ENCODE data around the gene VEPH1.

VEPH1 gene

DNA sequence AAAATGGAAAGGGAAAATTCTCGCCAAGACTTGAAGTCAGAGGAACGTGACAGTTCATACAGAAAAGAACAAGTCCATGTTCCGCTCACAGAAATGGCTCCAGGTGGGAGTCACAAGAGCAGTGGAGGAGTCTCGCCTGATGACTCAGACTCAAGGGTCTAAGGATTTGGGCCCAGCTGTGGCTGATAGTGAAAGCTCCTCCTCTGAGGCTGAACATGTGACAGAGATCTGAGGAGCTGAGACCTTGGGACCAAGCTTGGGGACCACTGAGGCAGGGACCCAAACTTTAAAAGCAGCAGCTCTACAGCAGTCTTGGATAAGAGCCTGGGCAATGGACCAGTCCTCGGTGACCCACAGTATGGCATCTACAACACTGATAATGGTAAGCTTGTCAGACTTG, 9.3 kb upstream of the VEPH1 start:
- no peak for TF ChIP-seq GATA3 (IDR thresholded peaks at IDR 0.05; ENCODE audit: low read depth, low read length)

DNA sequence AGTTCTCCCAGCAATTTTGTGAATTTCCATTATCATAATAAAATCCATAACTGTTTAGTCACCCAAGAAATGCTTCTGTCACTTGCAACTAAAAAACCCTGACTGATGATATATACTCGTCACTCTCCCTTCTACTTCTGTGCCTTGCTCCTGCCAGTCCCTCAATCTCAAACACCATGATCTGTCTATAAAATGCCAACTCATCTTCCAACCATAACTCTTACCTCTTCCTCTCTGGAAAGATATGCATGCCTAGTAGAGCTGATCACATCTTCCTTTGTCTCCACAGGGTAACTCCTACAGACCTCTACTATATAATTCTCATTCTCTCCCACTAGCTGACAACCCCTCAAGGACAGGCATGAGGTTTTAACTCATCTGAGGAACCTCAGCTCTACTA, 5.2 kb upstream of the VEPH1 start:
- no peak for TF ChIP-seq GATA3 (IDR thresholded peaks at IDR 0.05; ENCODE audit: low read depth, low read length)
- TF ChIP-seq GATA2 (IDR thresholded peaks at IDR 0.05; ENCODE audit: low read depth, low read length): no peak

DNA sequence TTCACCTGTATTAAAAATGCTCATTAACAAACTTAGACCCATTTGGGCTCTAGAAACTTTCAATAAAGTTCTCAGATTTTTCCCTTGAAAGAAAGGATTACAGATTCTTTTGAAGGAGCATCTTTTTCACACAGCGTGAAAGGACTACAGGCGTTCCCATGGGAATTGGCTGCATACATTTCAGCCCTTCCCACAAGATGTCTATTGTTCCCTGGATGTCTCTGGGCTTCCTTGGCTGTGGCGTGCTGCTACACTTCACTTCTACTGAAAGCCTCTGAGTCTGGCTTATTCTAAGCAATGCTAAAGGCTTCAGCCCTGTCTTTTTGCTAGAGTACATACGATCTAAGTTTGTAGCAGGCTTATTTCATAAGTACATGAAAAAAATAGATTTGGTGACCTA, 1.4 kb downstream of the VEPH1 start:
- no peak for TF ChIP-seq GATA3 (IDR thresholded peaks at IDR 0.05; ENCODE audit: low read depth, low read length)
- TF ChIP-seq GATA2 (IDR thresholded peaks at IDR 0.05; ENCODE audit: low read depth, low read length): no peak

DNA sequence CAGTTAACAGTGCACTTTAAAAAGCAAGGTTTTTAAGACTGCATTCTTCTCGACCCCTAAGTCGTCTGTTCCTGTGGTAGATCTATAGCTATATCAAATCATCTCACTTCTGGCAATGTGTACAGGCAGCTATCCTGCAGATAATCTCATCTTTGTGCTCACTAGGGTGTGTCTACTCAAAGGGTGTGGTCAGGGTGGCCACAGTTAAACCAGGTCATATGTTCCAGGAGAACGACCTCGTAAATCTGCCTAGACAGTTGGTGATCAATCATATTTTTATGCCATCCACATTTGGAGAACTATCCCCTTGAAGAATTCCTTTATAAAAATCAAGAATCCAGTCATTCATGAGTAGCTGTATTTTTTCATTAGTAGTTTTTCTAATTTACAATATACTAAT, 3.0 kb downstream of the VEPH1 start:
- no peak for TF ChIP-seq GATA3 (IDR thresholded peaks at IDR 0.05; ENCODE audit: low read depth, low read length)
- no peak for TF ChIP-seq GATA2 (IDR thresholded peaks at IDR 0.05; ENCODE audit: low read depth, low read length)

DNA sequence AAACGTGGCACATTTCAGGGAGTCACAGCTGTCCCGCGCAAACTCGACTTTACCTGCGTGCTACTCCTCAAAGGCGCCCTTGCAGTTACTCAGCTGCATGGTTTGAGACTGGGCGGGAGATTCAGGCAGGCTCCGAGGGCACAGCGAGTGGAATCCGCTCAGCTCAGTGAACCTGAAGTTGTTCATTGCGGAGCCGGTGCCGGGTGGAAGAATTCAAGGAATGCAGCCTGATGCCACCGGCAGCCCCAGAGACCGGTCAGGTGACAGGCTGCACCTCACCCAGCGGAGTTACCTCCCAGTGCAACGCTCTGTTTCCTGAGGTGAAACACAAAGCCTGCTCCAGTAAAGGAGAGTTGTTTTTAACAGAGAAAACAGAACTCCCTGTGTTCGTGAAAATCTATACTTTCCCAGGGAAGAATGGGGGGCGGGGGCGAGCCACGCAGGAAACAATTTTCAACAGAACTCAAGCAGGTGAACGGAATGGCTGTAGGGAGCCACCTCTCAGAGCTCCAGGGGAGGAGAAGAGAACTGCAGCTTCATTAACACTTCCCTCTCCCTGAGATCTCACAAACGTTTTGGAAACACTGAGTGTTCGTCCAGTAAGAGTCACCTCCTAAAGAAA, 3.8 kb downstream of the VEPH1 start:
- TF ChIP-seq GATA3 (IDR thresholded peaks at IDR 0.05; ENCODE audit: low read depth, low read length) (no peak), GATA2 (IDR thresholded peaks at IDR 0.05; ENCODE audit: low read depth, low read length) (no peak)

DNA sequence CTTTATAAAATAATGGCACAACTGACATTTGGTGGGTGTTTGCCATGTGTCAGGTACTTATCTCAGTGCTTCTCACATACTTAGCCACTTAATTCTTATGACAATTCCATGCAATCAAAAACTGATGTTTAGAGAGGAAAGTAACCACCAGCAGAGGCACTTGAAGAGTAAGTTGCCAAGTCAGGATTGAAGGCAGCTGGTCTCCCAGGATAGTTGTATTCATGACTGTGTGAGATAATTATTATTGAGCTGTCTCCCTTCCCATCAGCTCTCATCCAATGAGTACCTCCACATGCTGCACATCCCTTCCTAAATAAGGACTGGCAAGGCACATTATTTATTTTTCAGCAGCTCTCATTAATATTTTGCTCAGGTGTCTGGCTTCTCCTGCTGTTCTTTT, 4.8 kb downstream of the VEPH1 start:
- no peak for TF ChIP-seq GATA2 (IDR thresholded peaks at IDR 0.05; ENCODE audit: low read depth, low read length)
- TF ChIP-seq GATA3 (IDR thresholded peaks at IDR 0.05; ENCODE audit: low read depth, low read length): no peak

DNA sequence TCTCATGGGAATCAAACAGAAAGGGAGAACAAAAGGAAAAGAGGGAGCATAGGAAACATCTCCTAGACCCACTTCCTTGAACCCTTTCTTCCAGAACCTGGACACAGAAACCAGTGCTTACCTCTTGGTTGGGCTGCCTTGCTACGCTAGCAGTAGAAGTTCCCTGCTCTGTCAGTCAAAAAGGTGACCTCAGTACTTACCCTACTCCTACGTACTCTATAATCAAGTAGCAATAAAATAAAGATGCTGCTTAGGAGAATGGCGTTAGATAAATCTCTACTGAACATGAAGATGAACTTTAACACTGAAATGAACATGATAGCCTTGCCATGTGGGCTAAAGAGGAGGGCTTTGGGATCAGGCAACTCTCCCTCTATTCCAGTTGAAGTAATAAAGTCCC, 7.4 kb downstream of the VEPH1 start:
- TF ChIP-seq GATA3 (IDR thresholded peaks at IDR 0.05; ENCODE audit: low read depth, low read length) (no peak), GATA2 (IDR thresholded peaks at IDR 0.05; ENCODE audit: low read depth, low read length) (no peak)

DNA sequence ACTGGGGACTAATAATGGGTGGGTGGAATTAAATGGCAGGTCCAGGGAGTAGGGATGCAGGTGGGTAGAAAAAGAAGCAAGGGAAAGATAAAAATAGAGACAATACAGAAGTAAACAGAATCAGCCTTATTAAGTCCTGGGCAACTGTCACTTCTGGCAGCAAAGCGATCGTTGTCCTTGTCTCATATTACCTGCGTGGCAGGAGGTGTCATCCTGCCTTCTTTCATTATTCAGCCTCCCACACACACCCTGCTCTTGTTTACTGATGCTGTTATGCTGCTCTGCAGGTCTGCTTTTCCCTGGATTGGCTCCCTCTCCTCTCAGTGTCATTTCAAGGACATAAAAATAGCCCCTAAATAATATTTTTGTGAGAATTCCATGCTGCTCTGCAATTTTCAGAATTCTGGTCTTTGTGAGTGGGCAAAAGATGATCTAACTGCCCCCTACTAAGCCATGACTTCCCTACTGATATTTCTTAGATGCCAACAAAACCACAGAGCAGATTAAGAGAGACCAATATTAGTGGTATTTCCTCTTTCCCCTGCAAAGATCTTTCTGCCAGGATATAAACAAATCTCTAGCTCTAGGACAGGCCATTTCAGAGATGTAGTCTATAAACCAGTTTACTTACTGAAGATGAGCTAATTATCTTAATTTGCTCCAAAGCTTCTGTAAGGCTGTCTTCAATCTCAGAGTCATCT, 8.5 kb downstream of the VEPH1 start:
- no peak for TF ChIP-seq GATA3 (IDR thresholded peaks at IDR 0.05; ENCODE audit: low read depth, low read length)
- TF ChIP-seq GATA2 (IDR thresholded peaks at IDR 0.05; ENCODE audit: low read depth, low read length): no peak

DNA sequence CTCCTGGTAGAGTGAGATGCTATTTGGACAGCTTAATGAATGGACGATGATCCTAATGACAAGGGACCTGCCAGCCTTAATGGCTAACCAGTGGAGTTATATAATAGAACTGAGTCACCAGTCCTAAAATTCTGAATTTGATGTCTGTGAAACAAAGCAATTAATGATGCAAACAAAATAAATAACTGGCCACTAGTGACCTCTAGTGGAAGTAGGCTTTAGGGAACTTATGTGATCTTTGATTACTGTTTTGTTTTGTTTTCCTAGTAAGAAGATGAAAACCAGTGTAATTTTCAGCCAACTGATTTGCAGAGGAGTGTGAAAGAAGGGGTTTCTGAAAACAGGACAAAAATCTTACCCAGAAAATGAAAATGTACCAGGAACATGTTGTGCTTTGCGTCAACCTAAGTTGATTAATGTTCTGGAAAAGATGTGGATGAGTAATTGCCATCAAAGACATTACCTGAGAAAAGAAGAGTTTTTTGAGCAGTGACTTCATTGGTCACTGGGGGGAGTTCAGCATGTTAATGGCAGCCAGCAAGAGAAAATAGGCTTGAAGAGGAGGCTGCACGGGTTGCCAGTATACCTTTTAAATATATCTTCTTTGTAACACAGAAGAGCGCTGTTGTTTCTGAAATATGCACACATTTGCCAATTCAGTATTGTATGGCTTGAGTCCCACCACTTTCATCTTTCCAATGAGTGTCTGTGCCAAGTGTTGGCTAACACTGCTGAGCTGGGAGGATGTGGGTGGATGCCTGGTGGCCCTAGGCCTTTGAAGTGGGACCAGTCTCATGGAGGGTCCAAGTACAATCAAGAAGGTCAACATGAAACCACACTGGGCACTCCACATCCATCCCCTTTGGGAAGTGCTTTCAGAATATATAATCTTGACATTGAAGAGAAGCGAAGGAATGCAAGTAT, 9.3 kb downstream of the VEPH1 start:
- TF ChIP-seq GATA2 (IDR thresholded peaks at IDR 0.05; ENCODE audit: low read depth, low read length): no peak
- TF ChIP-seq GATA3 (IDR thresholded peaks at IDR 0.05; ENCODE audit: low read depth, low read length): no peak

DNA sequence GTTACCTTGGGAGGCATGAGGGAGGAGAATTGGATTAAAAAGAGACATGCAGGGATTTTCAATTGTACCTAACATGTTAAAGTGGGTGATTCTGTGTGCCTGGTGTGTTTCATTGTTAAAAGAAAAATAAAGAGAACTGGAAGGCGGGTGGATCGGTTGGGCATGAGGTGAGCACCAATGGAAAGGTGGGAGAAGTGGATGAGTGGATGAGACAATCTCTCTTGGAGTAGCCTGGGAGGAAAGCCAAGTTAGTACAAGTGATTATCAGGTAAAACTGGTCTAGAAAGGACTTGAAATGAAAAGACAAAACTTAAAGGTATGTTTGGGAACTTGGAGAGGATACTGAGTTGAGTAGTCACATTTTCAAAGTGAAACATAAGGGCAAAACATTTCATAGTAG, 12.1 kb downstream of the VEPH1 start:
- no peak for TF ChIP-seq GATA3 (IDR thresholded peaks at IDR 0.05; ENCODE audit: low read depth, low read length)
- no peak for TF ChIP-seq GATA2 (IDR thresholded peaks at IDR 0.05; ENCODE audit: low read depth, low read length)

DNA sequence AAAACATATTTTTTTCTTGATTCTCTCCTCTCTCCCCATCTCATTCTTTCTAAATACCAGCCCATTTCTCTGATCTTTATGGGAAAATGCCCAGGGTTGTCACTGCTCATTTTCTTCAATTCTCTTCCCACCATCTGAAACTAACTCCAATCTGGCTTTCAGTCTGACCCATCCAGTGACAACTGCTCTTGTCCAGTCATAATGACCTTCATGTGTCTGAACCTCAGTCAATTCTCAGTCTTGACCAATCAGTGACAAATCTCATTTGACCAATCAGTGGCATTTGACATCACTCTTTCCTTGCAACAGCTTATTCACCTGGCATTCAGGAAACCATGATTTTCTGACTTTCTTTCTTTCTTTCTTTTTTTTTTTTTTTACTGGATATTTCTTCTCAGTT, 15.1 kb downstream of the VEPH1 start:
- no peak for TF ChIP-seq GATA2 (IDR thresholded peaks at IDR 0.05; ENCODE audit: low read depth, low read length)
- TF ChIP-seq GATA3 (IDR thresholded peaks at IDR 0.05; ENCODE audit: low read depth, low read length): no peak

DNA sequence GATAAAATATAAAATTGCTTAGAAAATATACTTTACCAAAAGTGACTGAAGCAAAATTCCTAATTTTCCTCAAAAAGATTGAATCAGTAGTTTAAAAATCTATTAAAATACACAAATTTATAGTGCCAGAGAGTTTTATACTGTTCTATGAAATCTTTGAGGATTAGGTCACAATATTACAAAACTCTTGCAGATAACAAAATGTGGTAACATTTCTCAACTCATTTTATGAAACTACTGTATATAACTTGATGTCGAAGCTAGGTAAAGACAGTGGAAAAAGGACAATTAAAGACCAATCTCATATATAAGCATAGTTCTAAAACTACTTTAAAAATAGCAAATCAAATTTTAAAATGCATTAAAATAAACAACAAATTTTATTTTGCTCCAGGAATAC, 15.9 kb downstream of the VEPH1 start:
- TF ChIP-seq GATA3 (IDR thresholded peaks at IDR 0.05; ENCODE audit: low read depth, low read length) (no peak), GATA2 (IDR thresholded peaks at IDR 0.05; ENCODE audit: low read depth, low read length) (no peak)

DNA sequence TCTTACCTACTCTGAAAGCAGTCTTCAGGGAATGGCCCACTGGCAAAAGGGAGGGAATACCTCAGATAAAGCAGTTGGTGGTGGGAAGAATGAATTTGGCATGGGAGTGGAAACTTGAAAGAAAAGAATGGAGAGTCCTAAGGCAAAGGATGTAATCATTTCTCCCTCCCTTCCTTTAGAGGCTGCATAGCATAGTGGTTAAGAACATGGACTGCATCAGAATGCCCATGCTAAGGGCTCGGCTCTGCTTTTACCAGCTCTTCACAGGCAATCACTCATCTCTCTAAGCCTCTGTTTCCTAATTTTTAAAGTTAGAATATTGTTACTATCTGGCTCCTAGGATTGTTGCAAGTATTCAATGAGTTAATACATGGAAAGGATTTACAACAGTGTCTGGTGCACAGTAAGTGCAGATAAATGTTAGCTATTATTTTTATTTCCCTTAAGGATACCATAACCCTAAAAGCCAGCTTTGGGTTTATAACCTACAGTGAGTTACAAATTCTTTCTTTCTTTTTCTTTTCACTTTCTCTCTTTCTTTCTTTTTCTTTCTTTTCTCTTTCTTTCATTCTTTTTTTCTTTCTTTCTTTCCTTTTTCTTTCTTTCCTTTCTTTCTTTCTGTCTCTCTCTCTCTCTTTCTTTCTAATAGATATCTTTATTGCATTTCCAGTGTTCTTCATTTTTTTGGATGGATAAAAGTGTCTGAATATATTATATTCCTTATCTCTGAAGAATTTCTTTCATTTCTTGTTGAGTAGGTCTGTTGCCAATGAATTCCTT, 23.6 kb downstream of the VEPH1 start:
- TF ChIP-seq GATA3 (IDR thresholded peaks at IDR 0.05; ENCODE audit: low read depth, low read length): no peak
- TF ChIP-seq GATA2 (IDR thresholded peaks at IDR 0.05; ENCODE audit: low read depth, low read length): no peak

DNA sequence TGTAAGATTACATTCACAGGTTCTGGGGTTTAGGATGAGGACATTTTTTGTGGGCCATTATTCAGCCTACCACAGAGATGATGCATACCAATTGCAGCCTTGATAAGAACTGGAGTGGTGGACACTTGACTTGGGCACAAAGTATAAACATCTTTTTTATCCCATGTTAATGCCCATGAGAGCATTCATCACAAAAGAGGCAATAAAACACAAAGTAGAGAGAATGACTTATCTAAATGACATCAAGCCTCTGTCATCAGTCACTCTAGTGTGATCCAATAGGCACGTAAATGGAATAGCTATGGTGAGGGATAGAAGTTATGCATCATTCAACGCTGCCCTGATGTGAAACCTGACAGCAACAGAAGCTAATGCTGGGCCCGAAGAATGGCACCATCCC, 25.8 kb downstream of the VEPH1 start:
- TF ChIP-seq GATA2 (IDR thresholded peaks at IDR 0.05; ENCODE audit: low read depth, low read length): no peak
- TF ChIP-seq GATA3 (IDR thresholded peaks at IDR 0.05; ENCODE audit: low read depth, low read length): no peak
